Neuronal stem cell (in vitro differentiated cells): ENCODE data around the gene GLG1.
"Not testable (repeated sequence)": the region's sequence is repeated elsewhere in the genome, so short reads cannot be mapped to it uniquely, and the experiment has no call there.

Experiments
- DNase-seq: peaks from one replicate; pipeline ENCODE4 v3.0.0-alpha.2; 2013; ENCODE audit warnings: low spot score
- H2AFZ ChIP-seq: one replicate; pipeline ENCODE4 v1.6.1; 2013; ENCODE audit warnings: mild to moderate bottlenecking, low read length, inconsistent platforms
- H2AK5ac ChIP-seq: 2 replicates; pipeline ENCODE4 v1.6.1; 2013; ENCODE audit warnings: low read depth, mild to moderate bottlenecking, inconsistent platforms, low read length, moderate library complexity, mixed read lengths
- H2BK120ac ChIP-seq: 2 replicates; pipeline ENCODE4 v1.6.1; 2013; ENCODE audit warnings: low read depth, mild to moderate bottlenecking, inconsistent platforms, low read length, moderate library complexity, mixed read lengths
- H2BK12ac ChIP-seq: one replicate; pipeline ENCODE4 v1.6.1; 2013; ENCODE audit warnings: low read length, inconsistent platforms
- H2BK15ac ChIP-seq: 2 replicates; pipeline ENCODE4 v1.6.1; 2013; ENCODE audit warnings: mild to moderate bottlenecking, low read length, inconsistent platforms, mixed read lengths
- H2BK5ac ChIP-seq: one replicate; pipeline ENCODE4 v1.6.1; 2013; ENCODE audit warnings: inconsistent platforms, mild to moderate bottlenecking, low read length, moderate library complexity
- H3K14ac ChIP-seq: one replicate; pipeline ENCODE4 v1.6.1; 2013; ENCODE audit warnings: low read length, inconsistent platforms
- H3K18ac ChIP-seq: 2 replicates; pipeline ENCODE4 v1.6.1; 2013; ENCODE audit warnings: low read length, inconsistent platforms
- H3K23ac ChIP-seq: 2 replicates; pipeline ENCODE4 v1.6.1; 2013; ENCODE audit warnings: low read depth, mild to moderate bottlenecking, mixed read lengths, low read length, inconsistent platforms; ENCODE audit not compliant: poor library complexity
- H3K27ac ChIP-seq: replicated peaks from 3 replicates; pipeline ENCODE4 v1.5.1; 2013; ENCODE audit warnings: low read length, inconsistent platforms
- H3K27me3 ChIP-seq, 3 experiments: 2 replicates each; pipeline ENCODE4 v1.6.1; 2013; ENCODE audit warnings: low read length in 3 of 3, mild to moderate bottlenecking in 2 of 3, inconsistent platforms in 1 of 3, low read depth in 1 of 3, mixed read lengths in 1 of 3, moderate library complexity in 1 of 3; ENCODE audit not compliant: control insufficient read depth in 3 of 3, insufficient read depth in 3 of 3
- H3K36me3 ChIP-seq, 2 donors: replicated peaks in 1 of 2; 2 replicates each; pipeline ENCODE4 v1.6.1; 2013; ENCODE audit warnings: low read length in 2 of 2; ENCODE audit not compliant: control insufficient read depth in 2 of 2, insufficient read depth in 2 of 2
- H3K4ac ChIP-seq: 2 replicates; pipeline ENCODE4 v1.6.1; 2013; ENCODE audit warnings: inconsistent platforms, mild to moderate bottlenecking, low read length, moderate library complexity
- H3K4me1 ChIP-seq, 2 donors: 1 replicate in 1 of 2; 2 replicates in 1 of 2; pipeline ENCODE4 v1.6.1; 2013; ENCODE audit warnings: low read length in 2 of 2, low read depth in 1 of 2; ENCODE audit not compliant: control insufficient read depth in 2 of 2, insufficient read depth in 1 of 2
- H3K4me2 ChIP-seq: one replicate; pipeline ENCODE4 v1.6.1; 2013; ENCODE audit warnings: mild to moderate bottlenecking, low read length, inconsistent platforms; ENCODE audit not compliant: insufficient read depth, poor library complexity, severe bottlenecking
- H3K4me3 ChIP-seq, 2 donors: 2 replicates each; pipeline ENCODE4 v1.5.1; 2013; ENCODE audit warnings: low read length in 2 of 2, mild to moderate bottlenecking in 2 of 2, inconsistent platforms in 1 of 2, moderate library complexity in 1 of 2
- H3K79me1 ChIP-seq: one replicate; pipeline ENCODE4 v1.6.1; 2013; ENCODE audit warnings: low read depth, mild to moderate bottlenecking, inconsistent platforms, low read length, moderate library complexity
- H3K9ac ChIP-seq: one replicate; pipeline ENCODE4 v1.6.1; 2013; ENCODE audit warnings: mild to moderate bottlenecking, low read depth, low read length, inconsistent platforms; ENCODE audit not compliant: poor library complexity
- H3K9me3 ChIP-seq, 2 donors: replicated peaks in 1 of 2; 2 replicates each; pipeline versions ENCODE3 to v1.6.1; 2013; ENCODE audit warnings: low read length in 2 of 2, mild to moderate bottlenecking in 2 of 2, inconsistent platforms in 1 of 2, low read depth in 1 of 2, mixed read lengths in 1 of 2, moderate library complexity in 1 of 2; ENCODE audit not compliant: control insufficient read depth in 2 of 2, insufficient read depth in 1 of 2
- H4K8ac ChIP-seq: one replicate; pipeline ENCODE4 v1.6.1; 2013; ENCODE audit warnings: low read depth, mild to moderate bottlenecking, inconsistent platforms, low read length, moderate library complexity
- H4K91ac ChIP-seq: one replicate; pipeline ENCODE4 v1.6.1; 2013; ENCODE audit warnings: low read length, low read depth, mild to moderate bottlenecking, inconsistent platforms; ENCODE audit not compliant: poor library complexity
- WGBS, 2 donors: extraction: QIAGEN DNeasy Blood & Tissue Kit; methylation state at CpG; one replicate each; pipeline ENCODE4 v1.1.7; 2013; ENCODE audit warnings: missing lambda C conversion rate in 2 of 2, mixed read lengths in 1 of 2; ENCODE audit not compliant: insufficient read length in 2 of 2, insufficient replicate concordance in 1 of 2; ENCODE audit errors: extremely low coverage in 2 of 2; 5-methylcytosine and 5-hydroxymethylcytosine counted together

Gene GLG1

GRCh38 chr16:74523706-74524105 is 83.2 kb downstream of the GLG1 start:
- WGBS, 2 donors, result no CpG with 5 or more reads among the region's 3 CpGs
- H3K79me1 ChIP-seq, H2BK12ac ChIP-seq, H3K23ac ChIP-seq, H2AFZ ChIP-seq, H3K14ac ChIP-seq, H2AK5ac ChIP-seq, H3K4me1 ChIP-seq, H3K4me3 ChIP-seq, H3K9ac ChIP-seq, H3K27me3 ChIP-seq, H4K91ac ChIP-seq, DNase-seq, H3K18ac ChIP-seq, H2BK120ac ChIP-seq, H3K27ac ChIP-seq, H2BK15ac ChIP-seq, H3K4ac ChIP-seq, H3K4me2 ChIP-seq, H2BK5ac ChIP-seq, H4K8ac ChIP-seq: not testable (repeated sequence)
- H3K36me3 ChIP-seq, result peaks cover 2 to 26% of the 10 kb centered on the region in 2 donors
- peaks cover 0 to 13% of the 10 kb centered on the region in 2 donors for H3K9me3 ChIP-seq

- H3K4me2 ChIP-seq, result no peak overlapping the region
- H3K4me3 ChIP-seq, result no peak overlapping the region
- H3K4ac ChIP-seq, result no peak overlapping the region
- H3K14ac ChIP-seq, result no peak overlapping the region
- H2BK12ac ChIP-seq, result no peak overlapping the region
- H2AK5ac ChIP-seq, result no peak overlapping the region
- H3K27me3 ChIP-seq, result no peaks in the 10 kb centered on the region
- H2BK15ac ChIP-seq, result no peak overlapping the region
- H3K9me3 ChIP-seq, result peaks cover 0 to 13% of the 10 kb centered on the region in 2 donors
- no peak overlapping the region for H2BK120ac ChIP-seq
- no peak overlapping the region for H2BK5ac ChIP-seq
- peaks cover 0 to 2% of the 10 kb centered on the region in 2 donors for H3K4me1 ChIP-seq
- no peak overlapping the region for H3K9ac ChIP-seq
- no peak overlapping the region for H2AFZ ChIP-seq
- no peak for DNase-seq
- H3K36me3 ChIP-seq, result peaks cover 2 to 26% of the 10 kb centered on the region in 2 donors
- no peak overlapping the region for H3K23ac ChIP-seq
- no peak overlapping the region for H3K27ac ChIP-seq
- H4K91ac ChIP-seq, result no peak overlapping the region
- no CpG with 5 or more reads among the region's 6 CpGs for WGBS, 2 donors
- no peak overlapping the region for H4K8ac ChIP-seq
- H3K79me1 ChIP-seq, result no peaks in the 10 kb centered on the region
- H3K18ac ChIP-seq, result no peak overlapping the region
Observed at GRCh38 chr16:74522160-74522559, 84.8 kb downstream of the GLG1 start.

GRCh38 chr16:74521691-74522090 is 85.2 kb downstream of the GLG1 start:
- no peak overlapping the region for H3K4me3 ChIP-seq
- no peak overlapping the region for H3K4ac ChIP-seq
- H2BK120ac ChIP-seq, result no peak overlapping the region
- H2AFZ ChIP-seq, result no peak overlapping the region
- no peak overlapping the region for H3K14ac ChIP-seq
- no peak overlapping the region for H2BK5ac ChIP-seq
- DNase-seq, result no peak
- H2AK5ac ChIP-seq, result no peak overlapping the region
- H4K8ac ChIP-seq, result no peak overlapping the region
- no peak overlapping the region for H4K91ac ChIP-seq
- no peak overlapping the region for H3K18ac ChIP-seq
- H2BK12ac ChIP-seq, result no peak overlapping the region
- no peaks in the 10 kb centered on the region for H3K27me3 ChIP-seq
- peaks cover 0 to 13% of the 10 kb centered on the region in 2 donors for H3K9me3 ChIP-seq
- no peak overlapping the region for H3K23ac ChIP-seq
- no peak overlapping the region for H2BK15ac ChIP-seq
- H3K27ac ChIP-seq, result no peak overlapping the region
- H3K9ac ChIP-seq, result no peak overlapping the region
- H3K4me2 ChIP-seq, result no peak overlapping the region
- H3K79me1 ChIP-seq, result no peaks in the 10 kb centered on the region
- peaks cover 2 to 26% of the 10 kb centered on the region in 2 donors for H3K36me3 ChIP-seq
- peaks cover 0 to 2% of the 10 kb centered on the region in 2 donors for H3K4me1 ChIP-seq
- no CpG with 5 or more reads among the region's 4 CpGs for WGBS, 2 donors

GRCh38 chr16:74518934-74519333 is 88.0 kb downstream of the GLG1 start:
- H3K9me3 ChIP-seq, H3K27me3 ChIP-seq, H2AFZ ChIP-seq, H3K79me1 ChIP-seq, DNase-seq, H2AK5ac ChIP-seq, H3K4me2 ChIP-seq, H3K4me3 ChIP-seq, H4K8ac ChIP-seq, H2BK15ac ChIP-seq, H3K23ac ChIP-seq, H2BK120ac ChIP-seq, H3K4ac ChIP-seq, H2BK5ac ChIP-seq, H3K27ac ChIP-seq, H3K4me1 ChIP-seq, H3K14ac ChIP-seq, H2BK12ac ChIP-seq, H3K9ac ChIP-seq, H3K18ac ChIP-seq, H4K91ac ChIP-seq: not testable (repeated sequence)
- no CpG with 5 or more reads among the region's 1 CpG for WGBS, 2 donors
- H3K36me3 ChIP-seq, result peaks cover 0 to 12% of the 10 kb centered on the region in 2 donors
